Transverse colon (tissue), 4 donors: ENCODE data around the gene CAPN11.

Experiments
- EP300 ChIP-seq: sonication (generic); formaldehyde crosslinking; IDR thresholded peaks from one replicate; pipeline ENCODE4 v1.6.1; 2017; ENCODE audit warnings: antibody characterized with exemption, low read depth
- POLR2A ChIP-seq: fragments of 450-650 bp; IDR thresholded peaks from one replicate; pipeline ENCODE4 v1.6.1; 2016; ENCODE audit warnings: antibody characterized with exemption, mild to moderate bottlenecking, moderate library complexity
- POLR2AphosphoS5 ChIP-seq, 3 donors: sonication (generic); formaldehyde crosslinking; IDR thresholded peaks; one replicate each; pipeline ENCODE4 v1.6.1; 2016; ENCODE audit warnings: antibody characterized with exemption in 3 of 3
- TF ChIP-seq, protein P1 (sequence below), 5 experiments: fragments of 200-600 bp in 3 of 5; fragments of 450-650 bp in 2 of 5; sonication (generic) in 3 of 5; IDR thresholded peaks; 1 replicate in 2 of 5; 2 replicates in 3 of 5; pipeline ENCODE4 v1.5.1; 2016 to 2017; ENCODE audit warnings: antibody characterized with exemption in 5 of 5, inconsistent platforms in 3 of 5, mild to moderate bottlenecking in 2 of 5, moderate library complexity in 1 of 5

DNA sequence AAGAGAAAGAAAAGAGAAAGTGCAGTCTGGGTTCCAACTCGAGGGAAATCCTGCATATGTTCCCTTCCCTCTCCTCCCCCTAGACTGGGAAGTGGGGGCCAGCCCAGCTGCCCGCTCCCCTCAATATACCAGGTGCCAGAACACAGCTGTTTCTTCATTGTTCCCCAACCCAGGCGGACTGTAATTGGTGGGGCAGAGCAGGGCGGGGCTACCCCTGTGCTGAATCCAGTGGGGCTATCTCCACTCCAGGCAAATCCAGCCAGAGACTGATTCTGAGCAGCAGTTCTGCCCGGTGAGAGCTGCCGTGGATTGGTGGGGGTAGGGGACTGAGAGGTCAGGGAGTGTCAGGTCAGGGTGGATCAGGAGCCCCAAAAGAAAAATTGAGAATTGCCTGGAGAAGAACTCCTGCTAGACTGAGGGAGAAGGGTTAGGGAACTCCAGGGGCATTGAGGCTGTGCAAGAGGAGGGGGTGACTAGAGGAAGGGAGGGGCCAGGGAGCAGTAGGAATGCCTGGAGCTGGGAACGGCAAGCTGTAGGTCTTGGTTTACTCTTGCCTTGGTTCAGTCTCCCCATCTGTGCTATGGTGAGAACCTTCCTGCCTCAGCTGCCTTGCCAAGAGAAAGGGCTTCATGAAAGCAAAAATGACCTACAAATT lies 58.2 kb downstream of the CAPN11 start, which contains the start of gene MYMX:
- TF ChIP-seq, protein P1, sequence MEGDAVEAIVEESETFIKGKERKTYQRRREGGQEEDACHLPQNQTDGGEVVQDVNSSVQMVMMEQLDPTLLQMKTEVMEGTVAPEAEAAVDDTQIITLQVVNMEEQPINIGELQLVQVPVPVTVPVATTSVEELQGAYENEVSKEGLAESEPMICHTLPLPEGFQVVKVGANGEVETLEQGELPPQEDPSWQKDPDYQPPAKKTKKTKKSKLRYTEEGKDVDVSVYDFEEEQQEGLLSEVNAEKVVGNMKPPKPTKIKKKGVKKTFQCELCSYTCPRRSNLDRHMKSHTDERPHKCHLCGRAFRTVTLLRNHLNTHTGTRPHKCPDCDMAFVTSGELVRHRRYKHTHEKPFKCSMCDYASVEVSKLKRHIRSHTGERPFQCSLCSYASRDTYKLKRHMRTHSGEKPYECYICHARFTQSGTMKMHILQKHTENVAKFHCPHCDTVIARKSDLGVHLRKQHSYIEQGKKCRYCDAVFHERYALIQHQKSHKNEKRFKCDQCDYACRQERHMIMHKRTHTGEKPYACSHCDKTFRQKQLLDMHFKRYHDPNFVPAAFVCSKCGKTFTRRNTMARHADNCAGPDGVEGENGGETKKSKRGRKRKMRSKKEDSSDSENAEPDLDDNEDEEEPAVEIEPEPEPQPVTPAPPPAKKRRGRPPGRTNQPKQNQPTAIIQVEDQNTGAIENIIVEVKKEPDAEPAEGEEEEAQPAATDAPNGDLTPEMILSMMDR (IDR thresholded peaks at IDR 0.05) = no peak
- TF ChIP-seq POLR2A = no peak
- no peak for TF ChIP-seq EP300
- TF ChIP-seq POLR2AphosphoS5 (IDR thresholded peaks at IDR 0.05) = no peak
